H1 (cell line): Measurements from ENCODE around the gene ACSM2A. TPM values are rescaled to one million over a fixed set of nuclear protein-coding genes. Genes with fewer than 3 reads are reported as not detected.

Experiments
- CTCF ChIA-PET: fragments of 300-600 bp; sonication (Branson Sonifier 250); formaldehyde crosslinking; loops from one replicate; lab custom pipeline; 2021; ENCODE audit not compliant: partially characterized antibody; lab: Charles Lee
- POLR2A ChIA-PET: fragments of 300-600 bp; sonication (Branson Sonifier 250); formaldehyde crosslinking; loops from one replicate; lab custom pipeline; 2021; ENCODE audit warnings: inconsistent platforms; ENCODE audit not compliant: partially characterized antibody; lab: Charles Lee
- DNase-seq, 2 experiments: peaks; one replicate each; pipeline versions ENCODE4 v3.0.0 to v3.0.0-alpha.2; 2010 to 2022; ENCODE audit warnings: low spot score in 2 of 2, low read depth in 1 of 2, mixed read lengths in 1 of 2
- FAIRE-seq: peaks from 2 replicates; lab custom pipeline; 2011; peaks lifted over from hg19 to GRCh38; lab: Jason Lieb, UNC
- H2AFZ ChIP-seq: 2 replicates; pipeline ENCODE4 v1.8.1; 2012; ENCODE audit warnings: low read length, inconsistent platforms
- H2AK5ac ChIP-seq: 2 replicates; pipeline ENCODE4 v1.6.1; 2013; ENCODE audit warnings: low read depth, low read length
- H2BK120ac ChIP-seq: replicated peaks from 2 replicates; pipeline ENCODE3; 2013; ENCODE audit warnings: low read depth, low read length, inconsistent platforms
- H2BK12ac ChIP-seq: 2 replicates; pipeline ENCODE4 v1.6.1; 2013; ENCODE audit warnings: low read depth, low read length
- H2BK15ac ChIP-seq: 2 replicates; pipeline ENCODE4 v1.6.1; 2013; ENCODE audit warnings: low read length
- H2BK20ac ChIP-seq: 2 replicates; pipeline ENCODE4 v1.6.1; 2013; ENCODE audit warnings: low read length
- H2BK5ac ChIP-seq: 2 replicates; pipeline ENCODE4 v1.6.1; 2013; ENCODE audit warnings: low read depth, low read length
- H3K14ac ChIP-seq: 2 replicates; pipeline ENCODE4 v1.6.1; 2013; ENCODE audit warnings: inconsistent platforms; ENCODE audit not compliant: insufficient read length
- H3K18ac ChIP-seq: 2 replicates; pipeline ENCODE4 v1.6.1; 2013; ENCODE audit warnings: low read length; ENCODE audit errors: extremely low read depth
- H3K23ac ChIP-seq: 2 replicates; pipeline ENCODE4 v1.6.1; 2013; ENCODE audit warnings: inconsistent platforms; ENCODE audit not compliant: insufficient read length
- H3K23me2 ChIP-seq: 2 replicates; pipeline ENCODE4 v1.6.1; 2013; ENCODE audit warnings: low read depth, low read length
- H3K27ac ChIP-seq: 2 replicates; pipeline ENCODE4 v1.6.1; 2011; ENCODE audit warnings: low read depth, low read length, inconsistent platforms
- H3K27me3 ChIP-seq, 4 experiments: replicated peaks in 1 of 4; 1 replicate in 1 of 4; 2 replicates in 3 of 4; pipeline versions ENCODE4 v1.6.1 to v1.8.1; 2011 to 2013; ENCODE audit warnings: low read length in 3 of 4, mild to moderate bottlenecking in 3 of 4, inconsistent platforms in 2 of 4, mixed read lengths in 2 of 4, moderate library complexity in 1 of 4; ENCODE audit not compliant: control insufficient read depth in 3 of 4, insufficient read depth in 3 of 4; ENCODE audit errors: extremely low read depth in 1 of 4
- H3K36me3 ChIP-seq, 4 experiments: 2 replicates each; pipeline versions ENCODE4 v1.6.1 to v1.8.1; 2011 to 2013; ENCODE audit warnings: mild to moderate bottlenecking in 4 of 4, low read length in 3 of 4, moderate library complexity in 2 of 4, control low read depth in 1 of 4, inconsistent platforms in 1 of 4; ENCODE audit not compliant: insufficient read depth in 4 of 4, control insufficient read depth in 2 of 4
- H3K4ac ChIP-seq: replicated peaks from 2 replicates; pipeline ENCODE3; 2013; ENCODE audit warnings: low read length, low read depth, mixed read lengths, inconsistent platforms; ENCODE audit not compliant: insufficient read length
- H3K4me1 ChIP-seq, 4 experiments: replicated peaks in 1 of 4; 1 replicate in 1 of 4; 2 replicates in 3 of 4; pipeline versions ENCODE4 v1.6.1 to v1.8.1; 2011 to 2013; ENCODE audit warnings: low read length in 3 of 4, inconsistent platforms in 2 of 4, mixed read lengths in 1 of 4; ENCODE audit not compliant: insufficient read depth in 4 of 4, control insufficient read depth in 3 of 4
- H3K4me2 ChIP-seq, 2 experiments: 2 replicates each; pipeline versions ENCODE4 v1.6.1 to v1.8.1; 2011 to 2013; ENCODE audit warnings: low read depth in 2 of 2, low read length in 2 of 2, control low read depth in 1 of 2, inconsistent platforms in 1 of 2, mild to moderate bottlenecking in 1 of 2; ENCODE audit not compliant: insufficient read depth in 1 of 2
- H3K4me3 ChIP-seq, 4 experiments: fragments of 200-600, 300-600 bp in 1 of 4; sonication (generic), shearing (Covaris generic), sonication (Bioruptor Twin) in 1 of 4; 2 replicates each; pipeline versions ENCODE4 v1.5.1 to v1.8.1; 2011 to 2016; ENCODE audit warnings: low read length in 4 of 4, low read depth in 3 of 4, control low read depth in 2 of 4, inconsistent platforms in 2 of 4, mild to moderate bottlenecking in 2 of 4, mixed read lengths in 1 of 4, moderate library complexity in 1 of 4; ENCODE audit not compliant: insufficient read depth in 2 of 4; ENCODE audit errors: extremely low read depth in 1 of 4
- H3K56ac ChIP-seq: replicated peaks from 2 replicates; pipeline ENCODE3; 2013; ENCODE audit warnings: low read depth, mild to moderate bottlenecking, mixed read lengths, low read length, inconsistent platforms; ENCODE audit not compliant: insufficient read length
- H3K79me1 ChIP-seq: 2 replicates; pipeline ENCODE4 v1.6.1; 2013; ENCODE audit warnings: low read depth, low read length, control low read depth
- H3K79me2 ChIP-seq, 2 experiments: 2 replicates each; pipeline versions ENCODE4 v1.6.1 to v1.8.1; 2012 to 2013; ENCODE audit warnings: low read length in 2 of 2, mild to moderate bottlenecking in 2 of 2, inconsistent platforms in 1 of 2; ENCODE audit not compliant: insufficient read depth in 2 of 2, control insufficient read depth in 1 of 2
- H3K9ac ChIP-seq, 4 experiments: replicated peaks in 1 of 4; 1 replicate in 1 of 4; 2 replicates in 3 of 4; pipeline versions ENCODE4 v1.6.1 to v1.8.1; 2011 to 2013; ENCODE audit warnings: low read depth in 3 of 4, low read length in 3 of 4, control low read depth in 2 of 4, mild to moderate bottlenecking in 2 of 4, moderate library complexity in 2 of 4, inconsistent platforms in 1 of 4; ENCODE audit errors: extremely low read depth in 1 of 4
- H3K9me3 ChIP-seq, 2 experiments: 2 replicates each; pipeline versions ENCODE4 v1.6.1 to v1.8.1; 2012 to 2013; ENCODE audit warnings: mild to moderate bottlenecking in 2 of 2, moderate library complexity in 2 of 2, control low read depth in 1 of 2, inconsistent platforms in 1 of 2, low read depth in 1 of 2, low read length in 1 of 2, mixed read lengths in 1 of 2; ENCODE audit not compliant: insufficient read depth in 2 of 2
- H4K20me1 ChIP-seq, 2 experiments: replicated peaks in 1 of 2; 2 replicates each; pipeline versions ENCODE3 to v1.8.1; 2011 to 2013; ENCODE audit warnings: inconsistent platforms in 2 of 2, low read length in 2 of 2, mild to moderate bottlenecking in 1 of 2; ENCODE audit not compliant: insufficient read depth in 2 of 2, control insufficient read depth in 1 of 2
- H4K5ac ChIP-seq: 2 replicates; pipeline ENCODE4 v1.6.1; 2013; ENCODE audit warnings: low read length, low read depth, mixed read lengths, inconsistent platforms; ENCODE audit not compliant: insufficient read length
- H4K8ac ChIP-seq: 2 replicates; pipeline ENCODE4 v1.8.0; 2013; ENCODE audit warnings: mild to moderate bottlenecking, moderate library complexity, low read length, inconsistent platforms; ENCODE audit not compliant: insufficient read depth; ENCODE audit errors: extremely low read depth
- H4K91ac ChIP-seq: replicated peaks from 2 replicates; pipeline ENCODE3; 2013; ENCODE audit warnings: low read length, mixed read lengths, inconsistent platforms; ENCODE audit not compliant: insufficient read length
- ASH2L ChIP-seq: fragments of 200-600, 300-600 bp; sonication (generic); IDR thresholded peaks from one replicate; pipeline ENCODE4 v1.7.1; 2017; ENCODE audit warnings: low read length
- BCL11A ChIP-seq, 2 experiments: IDR thresholded peaks; one replicate each; pipeline ENCODE4 v1.6.1; 2011; ENCODE audit warnings: low read depth in 2 of 2, low read length in 2 of 2, mild to moderate bottlenecking in 2 of 2
- BRCA1 ChIP-seq: IDR thresholded peaks from 2 replicates; pipeline ENCODE4 v1.6.1; 2012; ENCODE audit warnings: low read depth, low read length, improper control_type of control experiment
- CHD1 ChIP-seq: IDR thresholded peaks from 2 replicates; pipeline ENCODE4 v1.6.1; 2012; ENCODE audit warnings: low read depth, low read length, improper control_type of control experiment
- CTBP2 ChIP-seq: IDR thresholded peaks from 2 replicates; pipeline ENCODE4 v1.7.0; 2011; ENCODE audit warnings: borderline replicate concordance, mild to moderate bottlenecking, moderate library complexity, mixed read lengths, low read length; ENCODE audit not compliant: insufficient read depth, insufficient read length
- POLR2A ChIP-seq, 2 experiments: IDR thresholded peaks; 1 replicate in 1 of 2; 2 replicates in 1 of 2; pipeline ENCODE4 v1.6.1; 2011; ENCODE audit warnings: low read depth in 2 of 2, low read length in 2 of 2, mild to moderate bottlenecking in 2 of 2; ENCODE audit errors: control extremely low read depth in 1 of 2
- SIRT6 ChIP-seq: IDR thresholded peaks from one replicate; pipeline ENCODE4 v1.7.1; 2012; ENCODE audit warnings: low read length, inconsistent platforms
- TCF12 ChIP-seq: IDR thresholded peaks from 2 replicates; pipeline ENCODE4 v1.6.1; 2011; ENCODE audit warnings: low read depth, mild to moderate bottlenecking, low read length
- TEAD4 ChIP-seq: IDR thresholded peaks from 2 replicates; pipeline ENCODE4 v1.6.1; 2012; ENCODE audit warnings: low read depth, low read length, inconsistent platforms, mixed read lengths
- WGBS, 2 experiments: shearing (Covaris generic) in 1 of 2; methylation state at CpG; one replicate each; pipeline versions ENCODE4 v1.1.6 to v1.1.7; 2013 to 2015; ENCODE audit warnings: low lambda C conversion rate in 2 of 2, mixed read lengths in 2 of 2, inconsistent platforms in 1 of 2, low coverage in 1 of 2, missing lambda C conversion rate in 1 of 2; ENCODE audit not compliant: insufficient replicate concordance in 2 of 2, insufficient coverage in 1 of 2, insufficient read length in 1 of 2; ENCODE audit errors: extremely low coverage in 1 of 2, missing lambda C conversion rate in 1 of 2; 5-methylcytosine and 5-hydroxymethylcytosine counted together
- polyA plus RNA-seq, 7 experiments: library from polyadenylated mRNA; depleted of rRNA in 3 of 7; stranded (reverse) in 5 of 7; unstranded in 2 of 7; fragments of >200 nt in 5 of 7; fragments of 200-250 nt in 2 of 7; gene quantifications; 1 replicate in 5 of 7; 2 replicates in 1 of 7; 4 replicates in 1 of 7; pipeline versions ENCODE4 v1.2.1 to v1.2.3, GENCODE V29; 2011 to 2013; ENCODE audit warnings: missing spikeins in 2 of 7, mixed read lengths in 2 of 7
- total RNA-seq: library from RNA; stranded (reverse); fragmentation: NEBNext Ultra II Directional; extraction: Animal tissue kit (Norgen Biotek cat#: 25700); gene quantifications from 2 replicates; pipeline ENCODE4 v1.2.1, GENCODE V29; 2021

The ACSM2A gene
- total and polyA plus RNA-seq, 2 of the 8 experiments (the other 6 are each of a cell fraction or from before 2014, with no cell fraction given): not detected

DNA sequence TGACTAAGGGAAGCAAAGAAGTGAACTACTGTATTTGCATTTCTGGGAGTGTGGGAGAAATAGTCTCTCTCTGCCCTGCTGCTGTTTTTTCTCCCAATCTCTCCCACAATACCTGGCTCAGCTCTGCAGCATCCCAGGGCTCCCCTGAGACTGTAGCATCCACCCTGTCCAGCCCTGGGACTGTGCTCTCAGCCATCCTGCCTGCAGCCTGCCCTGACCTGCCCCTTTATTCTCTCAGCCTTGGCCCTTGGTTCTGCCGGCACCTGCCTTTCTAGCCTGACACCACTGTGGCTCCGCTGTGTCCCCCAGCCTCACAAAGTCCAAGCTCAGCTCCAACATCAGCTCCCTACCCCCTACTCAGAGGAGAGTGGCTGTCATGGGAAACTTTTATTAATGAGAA is 48.7 kb upstream of the ACSM2A start:
- DNase-seq (no peak), FAIRE-seq (no peak)
- CTCF ChIA-PET: interaction anchor here (1.1 to 1.5 kb wide), 2 partner anchors 18 to 19 kb away, joined by 3 read pairs; no protein-coding TSS in a partner anchor
- Histone ChIP-seq H4K8ac (no peak overlapping the region), H2BK5ac (no peak overlapping the region), H3K4me2 (no peak overlapping the region), H4K20me1 (no peaks in the 10 kb centered on the region), H3K27ac (no peak overlapping the region), H2AFZ (no peak overlapping the region), H2BK20ac (no peak overlapping the region), H3K4me3 (no peak overlapping the region), H2AK5ac (no peak overlapping the region), H3K79me1 (no peaks in the 10 kb centered on the region), H3K9me3 (no peaks in the 10 kb centered on the region), H2BK12ac (no peak overlapping the region), H3K36me3 (no peaks in the 10 kb centered on the region), H4K5ac (no peak overlapping the region), H3K14ac (no peak overlapping the region), H3K23me2 (no peaks in the 10 kb centered on the region), H3K4ac (no peak overlapping the region), H3K56ac (no peak overlapping the region), H3K23ac (no peak overlapping the region), H3K4me1 (peaks cover 0 to 1% (median 0%) of the 10 kb centered on the region in 4 experiments; a peak in 1 of 7 replicates), H2BK120ac (no peak overlapping the region), H3K27me3 (no peaks in the 10 kb centered on the region), H3K18ac (no peak overlapping the region), H2BK15ac (no peak overlapping the region), H3K79me2 (no peaks in the 10 kb centered on the region), H4K91ac (no peak overlapping the region), H3K9ac (no peak overlapping the region)
- WGBS, 2 experiments: 100% methylated on average over 2 of the region's 2 CpGs; no CpG with 5 or more reads in 1 of the 2 experiments
- POLR2A ChIA-PET: no interaction called here
- no peak for TF ChIP-seq CTBP2
- TF ChIP-seq TEAD4: no peak
- TF ChIP-seq CHD1: no peak
- TF ChIP-seq BCL11A (IDR thresholded peaks at IDR 0.05; ENCODE audit: low read depth in 2 of 2, low read length in 2 of 2): no peak
- no peak for TF ChIP-seq ASH2L
- TF ChIP-seq SIRT6: no peak
- no peak for TF ChIP-seq TCF12
- no peak for TF ChIP-seq POLR2A (IDR thresholded peaks at IDR 0.05; ENCODE audit: control extremely low read depth in 1 of 2, low read depth in 2 of 2, low read length in 2 of 2)
- no peak for TF ChIP-seq BRCA1
